GM03348 (cell line): ENCODE measurements around the gene C16orf82.

Source experiments
- DNase-seq: peaks from one replicate; pipeline ENCODE4 v3.0.0; 2012; ENCODE audit warnings: low spot score

Gene C16orf82

DNA sequence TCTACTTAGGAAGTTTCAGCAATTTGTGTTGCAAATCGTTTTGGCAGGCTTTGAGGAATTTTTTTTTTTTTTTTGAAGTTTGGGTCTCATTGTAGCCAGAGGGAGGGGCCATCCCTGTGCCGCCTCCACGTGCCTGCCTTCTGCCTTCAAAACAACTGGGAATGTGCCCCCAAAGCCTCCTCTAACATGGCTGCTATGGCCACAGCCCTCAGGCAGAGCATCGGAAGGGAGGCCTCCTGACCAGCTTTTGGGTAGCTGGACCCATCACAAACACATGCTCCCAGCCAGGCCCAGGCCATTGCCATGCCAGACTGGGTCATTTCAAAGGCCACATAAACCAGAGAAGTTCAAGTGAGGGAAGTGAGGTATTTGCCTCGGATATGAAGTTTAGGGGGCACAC is 21.5 kb downstream of the C16orf82 start:
- no peak for DNase-seq

DNA sequence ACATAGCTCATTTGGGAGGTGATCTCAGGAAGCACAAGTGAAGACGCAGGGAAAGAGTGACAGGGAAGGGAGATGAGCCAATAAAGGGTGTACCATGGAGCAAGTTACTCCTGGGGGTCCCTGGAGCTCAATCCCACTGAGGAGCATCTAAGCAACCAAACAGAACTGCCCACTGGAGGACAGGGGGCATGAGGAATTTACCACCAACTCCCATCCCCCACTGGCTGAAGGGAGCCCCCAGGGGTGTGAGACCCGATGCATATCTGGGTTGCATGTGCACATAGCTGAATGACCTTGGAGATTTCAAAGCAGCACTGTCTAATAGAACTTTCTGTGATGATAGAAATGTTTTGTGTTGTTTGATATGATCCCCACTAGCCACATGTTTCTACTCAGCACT is 29.6 kb downstream of the C16orf82 start:
- no peak for DNase-seq

DNA sequence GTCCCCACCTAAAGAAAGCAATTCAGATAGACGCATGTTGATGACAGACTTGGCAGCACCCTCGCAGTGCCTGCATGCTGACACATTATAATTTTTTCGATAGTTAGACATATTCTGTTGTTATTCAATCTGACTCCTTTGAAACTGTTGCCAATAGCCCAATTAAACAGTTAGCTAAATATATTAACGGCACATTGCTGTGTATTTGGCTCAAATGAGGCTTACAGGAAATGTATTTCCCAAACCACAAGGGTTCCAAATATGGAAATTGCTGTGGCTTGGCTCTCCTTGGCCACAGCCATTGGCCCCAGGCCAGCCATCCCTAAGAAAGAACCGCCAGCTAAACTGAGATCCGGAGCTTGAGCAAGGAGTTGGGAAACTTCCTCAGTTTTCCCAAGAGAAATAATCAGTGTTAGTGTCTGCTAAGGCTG is 31.1 kb downstream of the C16orf82 start:
- DNase-seq, result no peak

DNA sequence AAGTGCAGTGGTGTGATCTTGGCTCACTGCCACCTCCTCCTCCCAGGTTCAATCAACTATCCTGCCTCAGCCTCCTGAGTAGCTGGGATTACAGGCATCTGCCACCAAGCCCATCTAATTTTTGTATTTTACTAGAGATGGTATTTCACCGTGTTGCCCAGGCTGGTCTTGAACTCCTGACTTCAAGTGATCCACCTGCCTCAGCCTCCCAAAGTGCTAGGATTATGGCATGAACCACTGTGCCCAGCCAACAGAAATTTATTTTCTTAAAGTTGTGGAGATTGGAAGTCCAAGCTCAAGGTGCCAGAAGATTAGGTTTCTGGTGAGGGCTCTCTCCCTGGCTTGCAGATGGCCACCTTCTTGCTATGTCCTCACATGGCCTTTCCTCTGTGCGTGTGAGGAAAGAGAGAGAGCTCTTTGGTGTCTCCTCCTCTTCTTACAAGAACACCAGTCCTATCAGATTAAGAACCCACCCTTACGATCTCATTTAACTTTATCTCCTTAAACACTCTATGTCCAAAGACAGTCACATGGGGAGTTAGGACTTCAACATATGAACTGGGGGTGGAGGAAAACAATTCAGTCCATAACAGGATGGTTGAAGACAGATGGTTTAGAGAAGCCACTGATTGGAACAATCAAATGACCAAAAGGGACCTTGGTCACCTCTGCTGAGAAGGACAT is 31.8 kb downstream of the C16orf82 start:
- DNase-seq, result no peak

DNA sequence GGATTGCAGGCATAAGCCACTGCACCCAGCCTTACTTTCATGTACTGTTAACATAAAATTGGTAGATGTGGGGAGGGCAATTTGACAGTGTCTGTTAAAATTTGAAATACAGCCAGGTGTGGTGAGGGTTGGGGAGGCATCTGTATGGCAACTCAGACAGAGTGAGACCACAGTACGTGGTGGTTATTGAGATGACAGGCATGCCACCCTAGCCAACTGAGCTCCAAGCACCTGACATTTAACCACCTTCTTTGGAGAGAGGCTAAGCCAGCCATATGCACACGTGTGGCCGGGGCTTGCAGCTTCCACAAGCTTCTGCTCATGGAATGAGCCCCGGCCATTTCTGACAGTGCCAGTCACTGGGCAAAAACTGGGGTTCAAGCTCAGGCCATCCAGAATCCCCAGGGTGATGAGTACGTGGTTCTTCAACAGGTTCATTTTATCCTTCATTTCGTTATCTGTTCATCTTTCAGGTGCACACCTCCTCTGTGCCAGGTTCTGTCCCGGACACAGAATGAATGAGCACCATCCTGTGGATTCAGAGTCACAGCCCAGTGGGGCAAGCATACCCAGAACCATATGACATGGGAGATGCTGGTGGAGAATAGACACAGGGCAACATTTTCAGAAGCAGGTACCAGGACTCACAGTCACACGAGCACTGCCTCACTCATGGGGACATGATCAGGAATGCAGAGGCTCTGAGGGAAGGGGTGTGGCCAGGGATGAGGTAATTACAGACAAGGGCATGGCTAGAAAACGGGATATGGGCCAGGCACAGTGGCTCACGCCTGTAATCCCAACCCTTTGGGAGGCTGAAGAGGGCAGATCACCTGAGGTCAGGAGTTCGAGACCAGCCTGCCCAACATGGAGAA is 36.2 kb downstream of the C16orf82 start:
- DNase-seq, result no peak

DNA sequence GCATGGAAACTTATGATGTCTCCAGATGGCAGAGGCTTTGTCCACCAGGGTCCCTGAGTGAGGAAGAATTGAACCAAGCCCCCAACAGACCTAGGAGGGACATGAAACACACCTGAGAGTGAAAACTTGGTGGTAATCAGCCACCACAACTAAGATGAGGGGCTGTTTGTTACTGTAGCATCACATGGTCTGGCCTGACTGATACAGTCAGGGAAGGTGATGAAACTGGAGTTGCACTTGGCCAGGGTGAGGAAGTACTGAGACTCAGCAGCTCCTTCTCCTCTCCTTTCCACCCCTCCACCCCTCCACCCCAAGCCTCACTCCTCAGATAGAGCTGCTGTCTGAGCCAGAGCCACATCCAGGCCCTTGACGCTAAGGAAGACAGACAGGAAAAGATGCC is 37.2 kb downstream of the C16orf82 start:
- DNase-seq, result no peak

DNA sequence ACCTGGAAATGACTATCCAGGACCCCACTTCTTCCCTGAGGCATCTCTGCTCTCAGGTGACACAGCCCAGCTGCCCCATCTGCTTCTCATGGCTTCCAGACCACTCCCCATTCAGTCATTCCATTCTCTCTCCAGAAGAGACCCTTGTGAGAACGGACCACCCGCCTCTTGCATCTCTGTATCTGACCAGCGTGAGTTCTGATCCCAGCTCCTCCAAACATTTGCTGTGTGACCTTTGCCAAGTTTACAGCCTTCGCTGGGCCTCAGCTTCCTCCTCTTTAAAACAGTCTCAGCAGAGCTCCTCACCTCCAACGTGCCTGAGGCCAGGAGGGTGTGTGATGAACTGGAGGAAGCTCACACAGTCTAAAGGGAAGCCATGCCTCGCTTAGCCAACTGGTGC is 39.6 kb downstream of the C16orf82 start:
- no peak for DNase-seq

DNA sequence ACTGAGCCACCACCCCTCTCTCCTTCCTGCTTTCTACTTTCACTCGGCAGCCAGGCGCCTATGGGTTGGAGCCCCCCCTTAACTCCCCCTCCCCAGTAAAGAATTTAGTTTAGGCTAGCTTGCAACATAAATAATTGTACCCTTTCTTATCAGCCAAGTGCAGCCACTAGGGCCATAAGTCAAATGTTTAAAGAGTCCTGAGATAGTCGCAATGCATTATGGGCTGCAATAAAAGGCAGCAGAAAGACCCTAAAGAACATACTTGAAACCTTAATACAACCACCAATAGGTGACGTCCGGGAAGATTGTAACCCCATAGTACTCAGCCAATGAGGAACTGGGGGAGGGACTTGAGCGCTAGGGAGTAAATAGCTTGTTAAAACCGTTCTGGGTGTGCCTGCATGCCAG is 40.5 kb downstream of the C16orf82 start:
- DNase-seq, result no peak

DNA sequence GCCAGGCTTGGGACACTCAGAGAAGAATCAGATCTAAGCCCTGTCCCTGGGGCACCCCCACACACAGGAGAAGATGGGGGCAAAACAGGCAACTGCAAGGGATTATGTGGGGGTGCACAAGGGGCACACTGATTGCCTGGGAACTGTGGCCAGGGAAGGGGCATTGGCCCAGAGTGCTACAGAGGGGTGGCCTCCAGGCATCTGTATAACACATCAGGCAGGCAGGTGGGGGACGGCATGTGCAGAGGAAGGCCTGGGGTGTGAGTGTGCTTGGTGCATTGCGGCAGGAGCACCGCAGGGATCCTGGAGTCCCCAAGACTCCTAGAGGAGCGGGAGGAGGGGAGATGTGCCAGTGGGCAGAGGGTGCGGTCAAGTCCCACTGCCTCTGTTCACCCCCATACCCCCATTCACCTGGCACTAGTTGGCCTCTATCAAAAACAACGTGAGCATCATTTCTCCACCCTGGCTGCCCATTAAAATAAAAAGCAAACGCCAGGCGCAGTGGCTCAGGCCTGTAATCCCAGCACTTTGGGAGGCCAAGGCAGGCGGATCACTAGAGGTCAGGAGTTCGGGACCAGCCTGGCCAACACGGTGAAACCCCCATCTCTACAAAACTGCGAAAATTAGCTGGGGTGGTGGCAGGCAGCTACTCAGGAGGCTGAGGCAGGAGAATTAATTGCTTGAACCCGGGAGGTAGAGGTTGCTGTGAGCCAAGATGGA is 41.5 kb downstream of the C16orf82 start:
- no peak for DNase-seq

DNA sequence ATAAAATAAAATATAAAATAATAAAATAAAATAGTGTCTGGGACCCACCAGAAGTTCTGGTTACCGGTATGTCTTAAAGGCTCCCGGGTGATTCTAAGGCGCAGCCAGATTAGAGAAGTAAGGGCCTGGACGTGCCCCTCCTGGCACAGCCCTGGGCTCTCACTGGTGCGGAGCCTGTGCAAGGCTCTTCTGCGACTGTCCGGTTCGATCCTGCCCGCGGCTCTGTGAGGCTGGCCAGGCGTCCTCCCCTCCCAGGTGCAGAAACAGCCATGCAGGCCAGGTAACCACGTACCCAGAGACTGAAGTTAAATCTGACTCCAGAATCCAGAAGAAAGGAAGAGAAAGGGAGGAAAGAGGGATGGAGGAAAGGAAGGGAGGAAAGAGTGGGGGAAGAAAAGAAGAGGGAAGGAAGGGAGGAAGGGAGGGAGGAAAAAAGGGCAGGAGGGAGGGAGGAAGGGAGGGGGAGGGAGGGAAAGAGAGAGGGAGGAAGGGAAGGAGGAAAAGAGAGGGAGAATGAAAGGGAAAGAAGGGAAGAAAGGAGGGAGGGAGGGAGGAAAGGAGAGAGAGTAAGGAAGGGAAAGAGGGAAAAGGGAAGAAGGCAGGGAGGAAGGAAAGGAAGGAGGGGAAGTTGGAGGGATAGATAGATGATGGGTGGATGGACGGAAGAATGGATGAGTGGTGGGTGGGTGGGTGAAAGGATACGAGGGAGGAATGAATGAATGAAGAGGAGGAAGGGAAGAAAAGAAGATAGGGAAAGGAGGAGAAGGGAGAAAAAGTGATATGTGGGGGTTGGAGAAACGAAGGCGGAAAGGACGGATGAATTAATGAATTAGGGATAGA is 42.3 kb downstream of the C16orf82 start:
- no peak for DNase-seq

DNA sequence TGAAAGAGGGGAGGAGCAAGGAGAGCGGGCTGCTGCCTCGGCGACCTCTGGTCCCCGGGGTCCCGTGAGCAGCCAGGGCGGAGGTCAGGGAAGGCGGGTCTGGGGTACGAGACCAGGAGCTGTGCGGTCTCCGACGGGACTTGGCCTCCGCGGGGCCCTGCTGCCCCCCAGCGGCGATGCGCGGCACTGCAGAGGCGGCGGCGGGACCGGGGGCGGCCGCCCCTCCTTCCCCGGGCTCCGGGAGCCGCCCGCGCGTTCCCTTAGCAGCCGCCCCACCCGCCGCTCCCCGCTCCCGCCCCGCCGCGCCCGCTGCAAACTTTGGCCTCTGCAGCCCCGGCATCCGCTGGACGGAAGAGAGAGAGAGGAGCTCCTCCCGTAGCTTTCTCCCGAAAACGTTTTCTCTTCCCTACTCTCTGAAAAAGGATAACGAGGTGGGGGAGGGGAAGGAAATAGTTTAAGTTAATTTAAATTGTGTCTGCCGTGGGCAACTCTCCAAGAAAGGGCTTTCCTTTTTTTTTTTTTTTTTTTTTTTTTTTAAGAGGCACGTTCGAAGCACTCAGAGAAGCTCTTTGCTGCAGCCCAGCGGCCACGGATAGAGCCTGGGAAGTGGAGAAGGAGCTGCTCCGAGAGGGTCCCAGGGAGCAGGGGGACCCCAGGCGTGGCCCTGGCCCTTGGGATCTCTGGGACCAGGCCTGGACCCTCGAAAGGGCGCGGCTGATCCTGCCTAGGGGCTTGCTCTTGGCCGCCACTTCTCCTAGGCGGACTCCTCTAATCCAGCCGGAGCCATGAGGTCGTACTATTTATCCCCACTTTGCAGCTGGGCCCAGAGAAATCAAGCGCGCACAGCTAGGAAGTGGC is 43.2 kb downstream of the C16orf82 start:
- DNase-seq, result peak; percentile 96

DNA sequence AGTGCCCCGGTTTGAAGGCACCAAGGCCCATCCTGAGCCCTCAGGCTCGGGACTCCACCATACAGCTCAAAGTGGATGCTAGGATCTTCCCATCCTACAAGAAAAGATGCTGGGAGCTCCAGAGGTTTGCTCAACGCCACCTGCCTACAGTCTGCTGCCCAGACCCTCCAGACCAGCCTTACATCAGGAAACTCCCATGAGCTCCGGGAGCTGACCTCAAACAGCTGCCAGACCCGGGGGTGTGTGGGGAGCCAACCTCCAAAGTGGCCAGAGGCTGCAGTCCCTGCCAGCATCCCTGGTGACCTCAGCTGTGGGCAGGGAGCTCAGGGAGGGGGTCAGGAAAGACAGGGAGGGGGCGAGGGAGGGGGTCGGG is 43.8 kb downstream of the C16orf82 start:
- no peak for DNase-seq

DNA sequence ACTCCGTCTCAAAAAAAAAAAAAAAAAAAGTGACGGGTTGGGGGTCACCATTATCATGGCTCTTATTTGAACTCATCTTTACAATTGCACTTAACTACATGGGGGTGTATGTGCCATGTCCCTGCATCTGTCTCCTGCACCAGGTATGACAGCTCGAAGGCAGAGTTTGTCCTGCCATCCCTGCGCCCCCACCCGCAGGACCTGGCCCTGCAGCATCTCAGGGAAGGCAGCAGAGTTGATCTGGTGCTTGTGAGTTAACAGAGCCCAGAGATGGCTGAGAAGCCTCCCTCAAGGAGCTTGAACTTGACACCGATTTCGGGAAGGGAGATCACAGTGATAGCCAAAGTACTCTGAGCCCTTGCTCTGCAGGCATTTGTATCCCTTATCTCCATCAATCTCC is 44.8 kb downstream of the C16orf82 start:
- no peak for DNase-seq

DNA sequence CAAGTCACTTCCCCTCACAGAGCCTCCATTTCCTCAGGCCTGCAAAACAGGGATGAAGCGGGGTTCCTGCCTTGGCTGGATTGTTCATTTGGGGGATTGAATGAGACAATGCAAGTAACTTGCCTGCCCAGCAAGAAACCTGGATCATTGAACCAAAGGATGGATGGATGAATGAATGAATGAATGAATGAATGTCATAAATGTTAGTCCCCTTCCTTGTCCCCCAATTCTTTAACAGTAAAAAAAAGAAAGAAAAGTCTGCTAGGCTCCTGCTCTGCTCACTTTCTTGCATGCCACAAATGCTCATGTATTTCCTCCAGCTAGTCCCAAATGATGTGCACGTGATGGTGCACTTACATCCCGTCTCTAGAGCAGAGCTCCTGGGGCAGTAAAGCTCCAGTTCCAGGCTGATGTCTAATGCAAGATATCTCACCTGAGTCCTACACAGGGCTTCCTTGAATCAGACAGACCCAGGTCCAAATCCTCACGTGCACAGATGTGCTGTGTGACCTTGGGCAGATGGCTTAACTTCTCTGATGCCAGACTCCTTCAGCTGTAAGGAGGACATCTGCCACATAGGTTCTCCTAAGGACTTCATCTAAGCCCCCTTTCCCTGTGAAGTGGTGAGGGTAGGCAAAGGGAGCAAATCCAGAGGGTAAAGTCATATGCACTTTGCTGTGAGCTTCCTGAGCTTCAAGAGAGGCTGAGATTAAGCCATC is 45.5 kb downstream of the C16orf82 start:
- DNase-seq, result no peak

DNA sequence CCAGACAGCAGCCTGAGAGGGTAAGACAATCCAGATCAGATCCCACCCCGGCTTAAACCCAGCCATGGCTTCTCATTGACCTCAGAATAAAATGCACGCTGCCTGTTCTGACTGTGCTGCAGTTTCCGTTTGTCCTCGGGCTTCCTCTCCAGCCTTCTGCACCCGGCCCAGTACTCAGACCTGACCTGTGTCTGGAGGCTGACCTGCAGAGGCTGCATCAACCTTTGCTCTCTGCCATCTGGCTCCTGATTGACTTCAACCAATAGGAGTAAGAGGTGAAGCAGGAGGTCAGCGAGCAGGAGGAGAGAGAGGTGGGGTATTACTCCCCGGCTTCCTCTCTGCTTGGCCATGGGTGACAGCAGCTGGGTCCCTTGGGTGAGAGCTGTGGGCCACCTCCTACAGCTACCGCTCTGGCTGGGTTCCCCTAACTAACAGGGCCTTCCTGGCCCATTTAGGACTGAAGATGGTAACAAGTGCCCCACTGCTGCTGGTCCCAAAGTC is 46.7 kb downstream of the C16orf82 start:
- DNase-seq, result no peak

DNA sequence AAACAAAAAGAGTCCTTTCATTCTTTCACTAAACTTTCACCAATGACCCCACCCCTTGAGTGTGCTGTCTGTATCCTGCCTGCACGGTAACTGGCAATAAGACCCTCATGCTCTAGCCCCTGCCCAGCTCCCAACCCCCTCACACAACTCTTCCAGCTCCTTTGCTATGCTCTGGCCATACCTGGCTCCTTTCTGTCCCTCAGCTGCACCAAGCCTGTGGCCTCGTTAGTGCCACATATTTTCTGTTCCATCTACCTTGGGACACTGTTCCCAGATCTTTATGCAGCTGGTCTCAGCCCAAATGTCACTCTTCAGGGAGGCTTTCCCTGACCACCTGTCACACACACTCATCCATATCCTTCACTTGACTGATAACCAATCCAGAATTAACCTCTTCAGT is 47.3 kb downstream of the C16orf82 start:
- no peak for DNase-seq

DNA sequence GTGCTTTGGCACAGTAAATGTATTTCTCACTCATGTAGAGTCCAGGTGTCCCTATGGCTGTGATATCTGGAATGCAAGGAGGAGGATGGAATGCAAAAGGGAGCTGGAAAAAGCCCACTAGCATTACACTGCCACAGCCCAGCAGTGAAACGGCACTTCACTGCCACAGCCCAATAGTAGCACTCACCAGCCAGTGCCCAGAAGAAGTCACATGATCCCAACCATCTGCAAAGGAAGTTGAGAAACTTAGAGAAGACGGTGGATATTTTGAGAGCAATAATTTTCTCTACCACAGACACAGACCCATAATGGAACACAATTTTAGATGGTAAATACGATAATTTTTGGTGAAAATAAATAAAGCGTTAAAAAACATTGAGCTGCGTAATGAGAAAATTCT is 51.8 kb downstream of the C16orf82 start:
- DNase-seq, result no peak
